Retinal pigment epithelial cell (primary cell): ENCODE measurements around the gene NIPAL3.
"Not testable (repeated sequence)": the region's sequence is repeated elsewhere in the genome, so short reads cannot be mapped to it uniquely, and the experiment has no call there.

ENCODE experiments used
- DNase-seq: peaks from one replicate; pipeline ENCODE4 v3.0.0-alpha.2; 2010; ENCODE audit warnings: low read depth
- H3K4me3 ChIP-seq: 2 replicates; pipeline ENCODE4 v1.5.1; 2011; ENCODE audit warnings: mild to moderate bottlenecking, low read length, control low read depth, moderate library complexity
- CTCF ChIP-seq: conservative IDR thresholded peaks from 2 replicates; pipeline ENCODE4 v1.5.1; 2011; ENCODE audit warnings: low read depth, low read length, control low read depth, inconsistent platforms

NIPAL3 gene

GRCh38 chr1:24455272-24455671 is 39.7 kb downstream of the NIPAL3 start:
- no peak overlapping the region for H3K4me3 ChIP-seq
- no peak for TF ChIP-seq CTCF
- DNase-seq = no peak

GRCh38 chr1:24457866-24458265 is 42.3 kb downstream of the NIPAL3 start:
- DNase-seq = no peak

DNA sequence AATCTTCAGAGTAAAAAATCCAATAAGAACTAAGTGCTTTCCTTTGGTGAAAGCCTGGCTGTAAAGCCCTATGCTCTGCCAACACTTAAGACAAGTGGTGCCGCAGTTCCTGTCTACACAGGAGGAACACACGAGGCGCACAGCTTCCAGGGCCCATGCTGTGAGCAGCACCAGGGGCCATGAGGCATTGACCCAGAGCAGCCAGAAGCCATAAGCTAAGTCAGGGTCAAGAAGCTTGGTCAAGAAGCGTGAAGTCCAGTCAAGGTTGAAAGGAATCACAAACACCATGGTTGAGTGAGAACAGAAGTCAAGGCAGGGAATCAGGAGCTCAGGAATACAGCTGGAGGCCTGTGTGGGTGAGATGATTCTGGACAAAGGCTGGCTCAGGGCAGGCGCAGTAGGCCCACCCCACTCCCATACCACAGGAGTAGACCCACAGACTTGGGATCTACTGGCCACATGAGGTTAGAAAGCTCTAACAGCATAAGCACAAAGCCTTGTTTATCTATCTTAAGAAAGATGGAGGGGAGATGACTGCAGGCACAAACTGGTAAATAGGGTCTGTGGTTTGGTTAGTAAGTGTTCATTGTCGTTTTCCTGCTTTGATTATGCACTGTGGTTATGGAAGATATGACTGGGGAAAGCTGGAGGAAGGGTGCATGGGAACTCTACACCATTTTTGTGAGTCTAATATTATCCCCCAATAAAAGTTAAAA is 44.1 kb downstream of the NIPAL3 start:
- TF ChIP-seq CTCF = no peak
- no peak overlapping the region for H3K4me3 ChIP-seq
- DNase-seq = no peak

More at GRCh38 chr1:24457866-24458265, 42.3 kb downstream of the NIPAL3 start:
- no peak for TF ChIP-seq CTCF
- H3K4me3 ChIP-seq = no peak overlapping the region

DNA sequence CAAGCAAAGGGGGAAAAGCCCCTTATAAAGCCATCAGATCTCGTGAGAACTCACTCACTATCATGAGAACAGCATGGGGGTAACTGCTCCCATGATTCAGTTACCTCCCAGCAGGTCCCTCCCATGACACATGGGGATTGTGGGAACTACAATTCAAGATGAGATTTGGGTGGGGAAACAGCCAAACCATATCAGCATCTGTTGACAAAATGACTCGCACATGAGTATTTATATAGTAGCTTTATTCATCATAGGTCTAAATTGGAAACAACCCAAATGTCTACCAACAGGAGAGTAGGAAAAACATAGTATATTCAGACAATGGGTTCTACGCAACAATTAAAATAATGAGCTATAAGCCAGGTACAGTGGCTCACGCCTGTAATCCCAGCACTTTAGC is 46.5 kb downstream of the NIPAL3 start:
- DNase-seq, H3K4me3 ChIP-seq: not testable (repeated sequence)

DNA sequence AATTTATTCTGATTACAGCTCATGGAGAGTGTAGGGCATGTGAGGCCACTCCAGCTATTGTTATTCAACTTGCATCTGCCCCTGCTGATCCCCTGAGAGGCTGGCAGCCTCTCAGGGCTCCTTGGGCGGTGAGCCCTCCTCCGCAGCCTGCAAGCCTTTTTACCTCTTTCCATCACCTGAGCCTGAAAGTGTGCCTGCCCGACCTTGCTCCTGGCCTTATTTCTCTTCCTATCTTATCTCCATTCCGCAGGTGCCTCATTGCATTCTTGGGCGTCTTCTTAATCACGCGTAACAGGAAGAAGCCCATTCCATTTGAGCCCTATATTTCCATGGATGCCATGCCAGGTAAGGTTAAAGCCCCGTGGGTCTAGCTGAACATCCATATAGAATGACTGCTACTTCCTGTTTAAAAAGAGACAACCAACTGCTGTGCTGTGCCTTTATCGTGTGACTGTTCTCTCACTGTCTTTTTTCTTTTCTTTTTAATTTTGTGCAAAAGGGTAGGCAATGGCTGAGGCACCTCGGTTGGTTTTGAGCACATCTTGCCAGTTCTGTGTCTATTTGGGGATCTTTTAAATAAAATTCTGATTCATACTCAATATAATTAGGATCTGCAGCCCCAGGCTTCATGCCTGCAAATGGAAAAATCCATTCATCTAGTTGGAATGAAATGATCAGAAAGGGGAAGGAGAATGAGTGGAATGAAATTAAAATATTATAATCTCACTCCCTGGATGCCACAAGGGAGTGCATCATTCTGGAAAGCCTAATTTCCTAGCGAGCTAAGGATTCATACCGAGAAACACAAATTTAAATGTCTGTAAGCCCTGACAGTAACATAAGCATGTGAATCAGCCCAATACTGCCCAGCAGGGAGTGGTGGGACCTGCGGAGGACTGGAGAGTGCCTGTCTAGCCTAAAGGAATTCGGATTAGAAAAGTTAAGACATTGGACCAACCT is 48.5 kb downstream of the NIPAL3 start:
- no peak overlapping the region for H3K4me3 ChIP-seq
- DNase-seq = no peak
- TF ChIP-seq CTCF = no peak

- no peak for TF ChIP-seq CTCF
- H3K4me3 ChIP-seq = no peak overlapping the region
- DNase-seq = no peak
Observed at GRCh38 chr1:24465099-24465498, 49.5 kb downstream of the NIPAL3 start.

- no peak for DNase-seq
- TF ChIP-seq CTCF = no peak
- no peak overlapping the region for H3K4me3 ChIP-seq
Observed at GRCh38 chr1:24465638-24466037, 50.0 kb downstream of the NIPAL3 start.
